ENCODE data around the gene PCDHGA3. TPM values are rescaled to one million over a fixed set of nuclear protein-coding genes. Genes with fewer than 3 reads are reported as not detected.

PCDHGA3 gene
- total RNA-seq, 1 donor = 2.9 TPM

- H3K79me2 ChIP-seq (ENCODE audit: insufficient read depth, low read length) = no peaks in the 10 kb centered on the region
- no peaks in the 10 kb centered on the region for H3K36me3 ChIP-seq (ENCODE audit: insufficient read depth, low read length)
- DNase-seq (ENCODE audit: insufficient read length, low spot score, missing footprints) = peak; percentile 91
- peak; percentile 64 for TF ChIP-seq CTCF (IDR thresholded peaks at IDR 0.05; ENCODE audit: extremely low read depth, low read depth, low read length)
- H3K9me3 ChIP-seq (ENCODE audit: low read depth, low read length) = peaks cover 2% of the 10 kb centered on the region
- H2AFZ ChIP-seq (ENCODE audit: low read length) = peak within 1 kb of the TSS; percentile 76
- no peaks in the 10 kb centered on the region for H4K20me1 ChIP-seq (ENCODE audit: insufficient read depth, low read length)
- H3K4me2 ChIP-seq (ENCODE audit: insufficient read depth, low read length) = peak within 1 kb of the TSS; percentile 83
- H3K4me1 ChIP-seq (ENCODE audit: insufficient read depth, low read length) = no peaks in the 10 kb centered on the region
- no peak within 1 kb of the TSS for H3K27ac ChIP-seq (ENCODE audit: low read depth, low read length)
- peaks cover 20% of the 10 kb centered on the region for H3K27me3 ChIP-seq (ENCODE audit: insufficient read depth, low read length)
- H3K4me3 ChIP-seq (ENCODE audit: insufficient read depth, low read length) = peak within 1 kb of the TSS; percentile 68
These were observed 6.4 kb downstream of the PCDHGA3 start, which contains the start of gene PCDHGB1 for GRCh38 chr5:141349917-141350619. Gene PCDHGB1, plus strand, starts transcription at chr5:141350099. Its CDS starts 162 bp downstream, at chr5:141350261.

GRCh38 chr5:141351591-141351990, 8.0 kb downstream of the PCDHGA3 start:
- Histone ChIP-seq H3K9me3 (ENCODE audit: low read depth, low read length) (peaks cover 10% of the 10 kb centered on the region), H3K36me3 (ENCODE audit: insufficient read depth, low read length) (no peaks in the 10 kb centered on the region), H3K4me3 (ENCODE audit: insufficient read depth, low read length) (no peak overlapping the region), H3K27ac (ENCODE audit: low read depth, low read length) (no peak overlapping the region), H3K79me2 (ENCODE audit: insufficient read depth, low read length) (no peaks in the 10 kb centered on the region), H2AFZ (ENCODE audit: low read length) (no peak overlapping the region), H4K20me1 (ENCODE audit: insufficient read depth, low read length) (no peaks in the 10 kb centered on the region), H3K4me1 (ENCODE audit: insufficient read depth, low read length) (peaks cover 2% of the 10 kb centered on the region), H3K27me3 (ENCODE audit: insufficient read depth, low read length) (peaks cover 25% of the 10 kb centered on the region), H3K4me2 (ENCODE audit: insufficient read depth, low read length) (no peak overlapping the region)
- no peak for DNase-seq (ENCODE audit: insufficient read length, low spot score, missing footprints)
- TF ChIP-seq CTCF (IDR thresholded peaks at IDR 0.05; ENCODE audit: extremely low read depth, low read depth, low read length) = no peak

GRCh38 chr5:141354900-141355469, 11.4 kb downstream of the PCDHGA3 start, which contains the start of gene PCDHGA4:
Gene PCDHGA4, plus strand, starts transcription at chr5:141355021. Its CDS starts 87 bp downstream, at chr5:141355108.
- H3K27ac ChIP-seq (ENCODE audit: low read depth, low read length) = no peak within 1 kb of the TSS
- peak within 1 kb of the TSS; percentile 75 for H3K4me2 ChIP-seq (ENCODE audit: insufficient read depth, low read length)
- H3K36me3 ChIP-seq (ENCODE audit: insufficient read depth, low read length) = no peaks in the 10 kb centered on the region
- peaks cover 2% of the 10 kb centered on the region for H3K4me1 ChIP-seq (ENCODE audit: insufficient read depth, low read length)
- H3K79me2 ChIP-seq (ENCODE audit: insufficient read depth, low read length) = no peaks in the 10 kb centered on the region
- H4K20me1 ChIP-seq (ENCODE audit: insufficient read depth, low read length) = no peaks in the 10 kb centered on the region
- peak within 1 kb of the TSS; percentile 69 for H3K4me3 ChIP-seq (ENCODE audit: insufficient read depth, low read length)
- TF ChIP-seq CTCF (IDR thresholded peaks at IDR 0.05; ENCODE audit: extremely low read depth, low read depth, low read length) = peak; percentile 65
- H3K9me3 ChIP-seq (ENCODE audit: low read depth, low read length) = peaks cover 10% of the 10 kb centered on the region
- peak within 1 kb of the TSS; percentile 88 for H2AFZ ChIP-seq (ENCODE audit: low read length)
- H3K27me3 ChIP-seq (ENCODE audit: insufficient read depth, low read length) = peaks cover 26% of the 10 kb centered on the region
- no peak for DNase-seq (ENCODE audit: insufficient read length, low spot score, missing footprints)

GRCh38 chr5:141355641-141356040, 12.0 kb downstream of the PCDHGA3 start:
- peak overlapping the region; percentile 75 for H3K4me2 ChIP-seq (ENCODE audit: insufficient read depth, low read length)
- H3K27me3 ChIP-seq (ENCODE audit: insufficient read depth, low read length) = peaks cover 31% of the 10 kb centered on the region
- peaks cover 2% of the 10 kb centered on the region for H3K4me1 ChIP-seq (ENCODE audit: insufficient read depth, low read length)
- H3K4me3 ChIP-seq (ENCODE audit: insufficient read depth, low read length) = peak overlapping the region; percentile 69
- peaks cover 11% of the 10 kb centered on the region for H3K9me3 ChIP-seq (ENCODE audit: low read depth, low read length)
- no peak overlapping the region for H2AFZ ChIP-seq (ENCODE audit: low read length)
- no peaks in the 10 kb centered on the region for H3K79me2 ChIP-seq (ENCODE audit: insufficient read depth, low read length)
- no peaks in the 10 kb centered on the region for H4K20me1 ChIP-seq (ENCODE audit: insufficient read depth, low read length)
- no peaks in the 10 kb centered on the region for H3K36me3 ChIP-seq (ENCODE audit: insufficient read depth, low read length)
- no peak overlapping the region for H3K27ac ChIP-seq (ENCODE audit: low read depth, low read length)
- DNase-seq (ENCODE audit: insufficient read length, low spot score, missing footprints) = no peak
- no peak for TF ChIP-seq CTCF (IDR thresholded peaks at IDR 0.05; ENCODE audit: extremely low read depth, low read depth, low read length)

Measured in osteoblast (primary cell).